Left hindlimb (tissue), 1 donor: ENCODE results near the gene ACP7.
A peak's percentile ranks its signal among the peaks of the same experiment; 100 is the strongest.

ENCODE experiments used
- DNase-seq: peaks from one replicate; pipeline ENCODE4 v3.0.0-alpha.2; 2018

ACP7 gene

DNA sequence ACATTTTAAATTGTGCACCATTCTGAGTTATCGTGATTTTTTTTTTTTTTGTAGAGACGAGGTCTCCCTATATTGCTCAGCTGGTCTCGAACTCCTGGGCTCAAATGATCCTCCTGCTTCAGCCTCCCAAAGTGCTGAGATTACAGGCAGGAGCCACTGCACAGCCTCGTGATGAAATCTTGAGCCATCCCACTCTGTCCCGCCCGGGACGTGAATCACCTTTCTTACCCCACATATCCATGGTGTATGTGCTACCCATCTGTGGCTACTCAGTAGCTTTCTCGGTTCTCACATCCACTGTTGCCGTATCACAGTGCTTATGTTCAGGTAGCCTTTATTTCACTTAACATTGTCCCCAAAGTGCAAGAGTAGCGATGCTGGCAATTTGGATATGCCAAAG lies 67.9 kb downstream of the ACP7 start:
- no peak for DNase-seq

DNA sequence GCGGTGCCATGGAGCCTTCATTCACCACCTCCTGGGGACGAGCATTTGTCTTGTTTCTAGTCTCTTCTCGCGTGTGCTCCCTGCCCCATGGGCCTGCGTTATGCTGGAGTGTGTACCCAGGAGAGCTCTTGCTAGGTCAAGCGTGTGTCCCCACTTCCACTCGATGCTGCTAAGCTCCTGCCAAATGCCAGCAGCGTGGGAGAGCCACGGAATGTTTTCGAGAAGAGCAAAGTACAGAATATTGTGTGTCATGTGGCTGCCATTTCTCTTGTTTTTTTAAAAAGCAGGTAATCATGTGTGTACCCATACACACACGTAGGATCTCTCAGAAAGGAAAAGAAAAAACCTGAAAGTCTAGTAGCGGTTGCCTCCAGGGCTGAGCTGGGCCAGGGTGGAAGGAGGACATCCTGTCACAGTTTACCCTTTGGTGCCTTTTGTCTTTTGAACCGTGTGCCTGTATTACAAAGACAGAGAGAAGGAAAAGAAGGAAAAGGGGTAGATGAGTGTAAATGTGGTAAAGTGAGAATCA lies 70.0 kb downstream of the ACP7 start:
- DNase-seq, result no peak

DNA sequence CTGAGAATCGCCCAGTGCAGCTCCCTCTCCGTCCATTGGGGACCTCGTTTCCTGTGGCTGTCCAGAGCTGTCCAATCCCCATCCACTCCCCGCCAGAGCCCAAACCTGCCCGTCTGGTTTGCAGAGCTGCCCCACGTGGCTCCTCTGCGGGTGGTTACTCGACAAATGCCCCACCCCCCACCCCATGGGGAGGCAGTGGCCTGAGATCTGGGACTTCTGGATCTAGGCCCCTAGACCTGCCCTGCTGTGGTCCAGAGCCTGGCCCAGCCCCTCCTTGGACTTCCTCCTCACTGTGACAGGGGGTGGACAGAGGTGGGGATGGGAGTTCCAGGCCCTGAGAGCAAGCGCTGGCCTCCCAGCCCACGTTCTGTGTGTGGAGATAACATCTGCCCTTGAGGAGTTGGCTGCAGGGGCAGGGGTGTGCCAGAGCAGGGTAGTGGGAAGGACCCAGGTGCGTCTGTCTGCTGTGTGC lies 70.5 kb downstream of the ACP7 start:
- DNase-seq, result no peak

DNA sequence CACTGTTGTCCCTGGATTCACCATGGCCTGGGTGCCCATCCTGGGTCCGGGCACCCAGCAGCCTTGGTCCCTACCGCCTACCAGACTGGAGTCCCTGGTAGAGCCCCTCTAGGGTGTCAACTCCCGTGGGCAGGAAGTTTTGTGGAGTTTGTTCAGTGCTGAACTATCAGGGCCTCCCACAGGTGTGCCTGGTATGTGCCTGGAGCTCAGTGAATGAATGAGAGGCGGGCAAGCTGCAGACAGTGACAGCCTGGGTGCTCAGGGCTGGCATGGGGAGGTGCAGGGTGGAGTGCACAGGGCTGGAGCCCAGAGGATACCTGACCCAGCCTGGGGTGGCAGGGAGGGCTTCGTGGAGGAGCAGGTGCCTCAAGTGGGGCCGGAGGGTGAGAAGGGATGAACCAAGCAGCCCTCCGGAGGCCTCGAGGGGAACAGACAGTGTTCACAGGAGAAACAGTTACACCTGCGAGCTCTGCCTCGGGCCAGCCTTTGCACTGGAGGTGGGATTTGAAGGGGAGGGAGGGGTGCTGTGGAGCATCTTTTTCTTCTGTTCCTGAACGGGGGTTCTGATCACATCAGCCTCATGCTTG lies 71.0 kb downstream of the ACP7 start:
- no peak for DNase-seq

DNA sequence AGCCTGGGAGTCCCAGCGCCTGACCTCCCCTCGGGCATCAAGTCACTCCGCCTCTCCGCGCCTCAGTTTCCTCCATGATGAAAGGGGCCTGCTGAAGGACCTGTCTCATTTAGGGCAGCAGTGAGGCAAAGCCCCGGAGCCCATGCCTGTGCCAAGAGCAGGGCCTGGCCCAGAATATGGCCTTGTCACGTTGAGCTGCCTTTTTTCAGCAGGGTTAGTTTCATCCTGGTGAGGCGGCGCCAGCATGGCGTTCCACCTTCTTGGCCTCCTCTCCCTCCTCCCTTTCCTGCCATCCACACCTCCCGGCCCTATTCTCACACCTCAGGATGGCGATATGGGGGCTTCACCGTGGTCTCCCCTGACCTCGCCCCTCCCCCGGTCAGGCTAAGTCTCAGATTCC lies 71.6 kb downstream of the ACP7 start:
- DNase-seq, result no peak

DNA sequence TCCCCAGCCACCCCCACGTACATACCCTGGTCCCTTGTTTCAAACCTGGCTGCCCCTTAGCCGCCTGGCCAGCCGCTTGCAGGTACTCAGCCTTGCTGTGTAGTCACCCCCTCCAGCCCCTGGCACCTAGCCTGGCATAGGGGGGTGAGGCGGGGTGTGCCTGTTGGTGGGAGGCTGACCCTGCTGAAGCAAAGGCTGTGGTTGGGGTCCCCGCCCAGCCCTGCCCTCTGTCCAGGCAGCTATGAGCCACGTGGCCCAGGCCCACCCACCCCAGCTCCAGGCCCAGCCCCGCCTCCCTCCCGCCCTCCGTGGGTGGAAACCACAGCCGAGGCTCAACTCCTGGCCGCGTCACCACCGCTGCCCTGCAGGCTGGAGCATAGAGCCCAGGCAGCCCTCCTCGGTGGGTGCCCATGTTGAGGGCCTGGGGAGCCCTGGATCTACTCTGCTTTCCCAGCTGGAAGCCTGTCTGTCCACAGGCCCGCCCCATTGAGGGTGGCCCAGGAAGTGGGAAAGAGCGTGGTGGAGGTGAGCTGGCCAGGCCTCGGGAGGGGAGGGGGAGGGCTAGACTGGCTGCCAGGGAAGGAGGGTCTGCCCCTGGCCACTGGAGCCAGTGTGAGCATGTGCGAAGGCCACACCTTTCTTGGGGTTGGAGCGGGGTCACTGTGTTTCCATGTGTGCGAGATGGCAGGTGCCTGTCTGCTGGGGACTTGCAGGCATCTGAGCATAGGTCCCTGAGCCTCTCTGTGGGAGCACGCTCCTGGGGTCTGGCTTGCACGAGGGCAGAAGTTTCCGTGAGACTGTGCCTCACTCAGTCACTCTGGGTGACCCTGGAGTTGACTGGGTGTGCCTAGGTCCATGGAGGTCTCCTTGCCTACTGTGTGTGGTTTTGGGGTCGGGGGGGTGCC lies 72.4 kb downstream of the ACP7 start:
- DNase-seq, result peak; percentile 72

DNA sequence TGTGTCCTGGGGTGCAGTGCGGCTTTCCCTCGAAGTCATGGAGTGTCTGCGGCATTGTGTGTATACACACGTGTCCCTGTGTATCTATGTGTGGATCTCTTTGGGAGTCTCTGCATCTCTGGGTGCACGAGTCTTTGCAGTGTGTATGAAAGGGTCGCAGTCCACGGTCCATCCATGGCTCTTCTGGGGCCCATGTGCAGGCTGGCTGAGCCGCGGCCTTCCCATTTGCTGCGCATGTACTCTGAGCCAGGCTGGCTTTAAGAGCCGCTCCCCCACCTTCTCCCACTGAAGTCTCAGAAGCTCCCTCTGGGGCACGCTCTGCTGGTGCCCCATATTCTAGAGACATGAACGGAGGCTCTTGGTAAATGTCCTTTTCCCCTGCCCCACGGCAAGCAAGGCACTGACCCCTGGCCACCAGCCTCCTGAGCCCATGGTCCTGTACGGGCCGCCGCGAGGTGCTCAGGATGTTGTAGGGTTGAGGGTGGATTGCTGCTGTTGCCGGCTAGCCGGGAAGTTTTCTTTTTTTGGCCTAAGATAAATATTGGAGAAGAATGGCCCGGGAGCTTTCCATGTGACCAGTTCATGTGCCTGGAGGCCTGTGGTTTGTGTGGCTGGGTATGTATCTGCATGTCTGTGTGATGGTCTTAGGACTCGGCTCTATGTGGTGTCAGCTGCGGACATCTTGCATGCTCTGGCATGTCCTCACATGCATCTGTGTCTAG lies 73.3 kb downstream of the ACP7 start:
- DNase-seq, result no peak

DNA sequence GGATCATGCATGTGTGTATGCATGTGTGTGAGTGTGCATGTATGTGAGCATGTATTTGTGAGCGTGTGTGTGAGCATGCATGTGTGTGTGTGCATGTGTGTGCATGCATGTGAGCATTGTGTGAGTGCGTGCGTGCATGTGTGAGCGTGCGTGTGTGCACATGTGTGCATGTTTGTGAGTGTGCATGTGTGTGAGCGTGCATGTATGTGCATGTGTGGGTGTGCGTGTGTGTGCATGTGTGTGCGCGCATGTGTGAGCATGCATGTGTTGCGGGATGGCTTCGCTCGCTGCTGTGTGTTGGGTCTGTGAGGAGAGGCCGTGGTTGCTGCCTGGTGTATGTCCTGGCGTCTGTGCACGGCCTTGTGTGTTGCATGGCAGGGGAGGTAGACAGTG lies 73.8 kb downstream of the ACP7 start:
- no peak for DNase-seq

DNA sequence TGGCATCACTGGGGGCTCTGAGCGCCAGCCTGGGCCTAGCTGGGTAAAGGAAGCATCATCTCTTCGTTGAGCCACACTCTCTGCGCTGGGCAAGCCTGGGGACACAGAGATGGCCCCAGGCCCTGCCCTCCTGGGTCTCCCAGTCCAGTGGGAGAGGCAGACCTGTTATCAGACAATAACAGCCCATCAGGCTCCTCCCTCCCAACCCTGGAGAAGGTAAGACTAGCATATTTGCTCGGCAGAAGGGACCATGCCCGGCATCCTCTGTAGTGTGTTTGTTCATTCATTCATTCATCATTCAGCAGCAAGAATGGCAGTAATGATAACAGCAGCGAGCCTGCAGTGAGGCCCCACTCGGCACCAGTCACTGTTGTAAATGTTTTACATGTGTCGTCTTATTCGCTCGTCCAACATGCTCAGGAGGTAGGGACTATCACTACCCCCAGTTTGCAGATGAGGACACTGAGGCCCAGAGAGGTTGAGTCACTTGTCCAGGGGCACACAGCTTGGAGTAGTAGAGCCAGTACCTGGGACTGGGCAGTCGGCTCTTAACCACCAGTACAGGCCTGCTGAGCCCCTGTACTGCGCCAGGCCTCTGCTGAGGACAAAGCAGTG lies 74.6 kb downstream of the ACP7 start:
- DNase-seq, result no peak

DNA sequence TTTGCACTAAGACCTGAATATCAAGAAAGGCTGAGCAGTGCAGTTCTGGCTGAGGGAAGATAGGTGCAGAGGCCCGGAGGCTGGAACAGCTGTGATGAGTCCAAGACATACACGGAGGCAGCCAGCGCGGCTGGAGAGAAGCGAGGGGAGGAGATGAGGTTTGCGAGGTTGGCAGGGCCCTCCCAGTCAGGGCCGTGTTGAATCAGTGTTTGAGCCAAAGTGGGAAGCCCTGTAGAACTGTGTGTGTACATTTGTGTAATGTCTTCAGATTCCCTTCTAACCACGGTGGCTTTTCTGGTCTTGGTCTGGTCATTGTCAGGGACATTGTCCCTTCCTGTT lies 76.3 kb downstream of the ACP7 start:
- DNase-seq, result peak; percentile 89
